Stomach (tissue), 9 donors: ENCODE results near the gene IL9R. TPM values are rescaled to one million over a fixed set of nuclear protein-coding genes. Genes with fewer than 3 reads are reported as not detected.
"Not testable (repeated sequence)": the region's sequence is repeated elsewhere in the genome, so short reads cannot be mapped to it uniquely, and the experiment has no call there.

Source experiments
- DNase-seq, 2 donors: peaks; one replicate each; pipeline versions ENCODE4 v3.0.0 to v3.0.0-alpha.2; 2013 to 2019
- H3K27ac ChIP-seq, 5 donors: fragments of 200-600 bp in 4 of 5; sonication (generic) in 4 of 5; one replicate each; pipeline ENCODE4 v1.5.1; 2013 to 2019; ENCODE audit warnings: mild to moderate bottlenecking in 1 of 5, moderate library complexity in 1 of 5
- H3K27me3 ChIP-seq, 3 donors: fragments of 200-600 bp; sonication (generic); one replicate each; pipeline ENCODE4 v1.5.1; 2017 to 2019; ENCODE audit warnings: mixed run types in 1 of 3
- H3K36me3 ChIP-seq, 4 donors: fragments of 200-600 bp; sonication (generic); 1 replicate in 3 of 4; 2 replicates in 1 of 4; pipeline ENCODE4 v1.5.1; 2016 to 2019
- H3K4me1 ChIP-seq, 4 donors: fragments of 200-600 bp; sonication (generic); one replicate each; pipeline ENCODE4 v1.5.1; 2016 to 2019
- H3K4me3 ChIP-seq, 4 donors: fragments of 200-600 bp; sonication (generic) in 3 of 4; one replicate each; pipeline ENCODE4 v1.5.1; 2016 to 2019; ENCODE audit warnings: mild to moderate bottlenecking in 1 of 4
- H3K9me3 ChIP-seq, 4 donors: fragments of 200-600 bp; sonication (generic); one replicate each; pipeline ENCODE4 v1.5.1; 2016 to 2019
- EP300 ChIP-seq: sonication (generic); formaldehyde crosslinking; IDR thresholded peaks from one replicate; pipeline ENCODE4 v1.6.1; 2017; ENCODE audit warnings: antibody characterized with exemption
- POLR2A ChIP-seq, 4 donors: fragments of 450-650 bp; IDR thresholded peaks; one replicate each; pipeline ENCODE4 v1.6.1; 2016; ENCODE audit warnings: antibody characterized with exemption in 4 of 4, control low read depth in 2 of 4, mild to moderate bottlenecking in 1 of 4, moderate library complexity in 1 of 4
- POLR2AphosphoS5 ChIP-seq, 3 donors: sonication (generic); formaldehyde crosslinking; IDR thresholded peaks; one replicate each; pipeline ENCODE4 v1.6.1; 2016; ENCODE audit warnings: antibody characterized with exemption in 3 of 3
- WGBS, 5 donors: extraction: QIAGEN DNeasy Blood & Tissue Kit in 3 of 5; methylation state at CpG; one replicate each; pipeline versions ENCODE4 v1.1.5 to v1.1.7; 2013 to 2018; 5-methylcytosine and 5-hydroxymethylcytosine counted together
- intact Hi-C: fragments of 100-400 bp; cut with DNase I; formaldehyde crosslinking; loops from one replicate; pipeline ENCODE4 v1.15.1; 2023; ENCODE audit warnings: low total_unique reads
- polyA plus RNA-seq, 3 donors: library from polyadenylated mRNA; stranded (reverse); fragments of 200-250 nt; gene quantifications; one replicate each; pipeline ENCODE4 v1.2.3, GENCODE V29; 2013
- total RNA-seq, 5 donors: library from RNA; depleted of rRNA; stranded (reverse); fragments of >200 nt; gene quantifications; one replicate each; pipeline versions ENCODE4 v1.1.0 to v1.2.3, GENCODE V29; 2014 to 2016
- TF ChIP-seq, protein P1 (sequence below), 7 experiments: fragments of 450-650 bp in 4 of 7; fragments of 200-600 bp in 3 of 7; sonication (generic) in 3 of 7; IDR thresholded peaks; one replicate each; pipeline ENCODE4 v1.5.1; 2016 to 2019; ENCODE audit warnings: antibody characterized with exemption in 7 of 7, control low read depth in 2 of 7, mild to moderate bottlenecking in 1 of 7
- donor health status: healthy with polysubstance abuse.
- donor health status: Bipolar disorder and iron deficiency.
- donor health status: healthy.

IL9R gene
- total and polyA plus RNA-seq, 8 donors, result 0.25 to 9.8 (median 0.52) TPM; not detected in 2

DNA sequence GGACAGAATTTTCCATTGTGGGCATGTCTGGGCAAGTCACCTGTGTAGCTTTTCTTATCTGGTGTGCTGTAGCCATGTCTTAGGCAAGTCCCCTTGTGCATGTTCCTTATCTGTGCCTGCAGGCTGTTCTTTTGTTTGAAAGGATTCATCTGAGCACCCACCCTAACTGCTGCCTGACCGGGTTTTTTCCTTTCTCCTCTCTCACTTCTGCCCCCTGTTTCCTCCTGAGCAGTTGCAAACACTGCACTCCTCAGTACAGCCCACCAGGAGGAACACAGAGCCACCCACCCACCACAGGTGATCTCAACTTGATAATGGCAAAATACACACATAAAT lies 29.2 kb upstream of the IL9R start:
- H3K27ac ChIP-seq, result no peak overlapping the region
- no peak overlapping the region for H3K4me3 ChIP-seq
- H3K27me3 ChIP-seq, result no peaks in the 10 kb centered on the region
- H3K9me3 ChIP-seq, result peaks cover 0 to 36% (median 22%) of the 10 kb centered on the region in 4 donors
- no peak for TF ChIP-seq EP300
- TF ChIP-seq POLR2A (IDR thresholded peaks at IDR 0.05), result no peak
- TF ChIP-seq, protein P1, sequence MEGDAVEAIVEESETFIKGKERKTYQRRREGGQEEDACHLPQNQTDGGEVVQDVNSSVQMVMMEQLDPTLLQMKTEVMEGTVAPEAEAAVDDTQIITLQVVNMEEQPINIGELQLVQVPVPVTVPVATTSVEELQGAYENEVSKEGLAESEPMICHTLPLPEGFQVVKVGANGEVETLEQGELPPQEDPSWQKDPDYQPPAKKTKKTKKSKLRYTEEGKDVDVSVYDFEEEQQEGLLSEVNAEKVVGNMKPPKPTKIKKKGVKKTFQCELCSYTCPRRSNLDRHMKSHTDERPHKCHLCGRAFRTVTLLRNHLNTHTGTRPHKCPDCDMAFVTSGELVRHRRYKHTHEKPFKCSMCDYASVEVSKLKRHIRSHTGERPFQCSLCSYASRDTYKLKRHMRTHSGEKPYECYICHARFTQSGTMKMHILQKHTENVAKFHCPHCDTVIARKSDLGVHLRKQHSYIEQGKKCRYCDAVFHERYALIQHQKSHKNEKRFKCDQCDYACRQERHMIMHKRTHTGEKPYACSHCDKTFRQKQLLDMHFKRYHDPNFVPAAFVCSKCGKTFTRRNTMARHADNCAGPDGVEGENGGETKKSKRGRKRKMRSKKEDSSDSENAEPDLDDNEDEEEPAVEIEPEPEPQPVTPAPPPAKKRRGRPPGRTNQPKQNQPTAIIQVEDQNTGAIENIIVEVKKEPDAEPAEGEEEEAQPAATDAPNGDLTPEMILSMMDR (IDR thresholded peaks at IDR 0.05), result no peak
- no peak for TF ChIP-seq POLR2AphosphoS5 (IDR thresholded peaks at IDR 0.05)
- H3K4me1 ChIP-seq, result no peaks in the 10 kb centered on the region
- WGBS, 5 donors, result 33 to 56% (median 39%) methylated on average over 1 of the region's 1 CpG
- DNase-seq, result no peak
- intact Hi-C loops, result no loop called here
- H3K36me3 ChIP-seq, result no peaks in the 10 kb centered on the region

DNA sequence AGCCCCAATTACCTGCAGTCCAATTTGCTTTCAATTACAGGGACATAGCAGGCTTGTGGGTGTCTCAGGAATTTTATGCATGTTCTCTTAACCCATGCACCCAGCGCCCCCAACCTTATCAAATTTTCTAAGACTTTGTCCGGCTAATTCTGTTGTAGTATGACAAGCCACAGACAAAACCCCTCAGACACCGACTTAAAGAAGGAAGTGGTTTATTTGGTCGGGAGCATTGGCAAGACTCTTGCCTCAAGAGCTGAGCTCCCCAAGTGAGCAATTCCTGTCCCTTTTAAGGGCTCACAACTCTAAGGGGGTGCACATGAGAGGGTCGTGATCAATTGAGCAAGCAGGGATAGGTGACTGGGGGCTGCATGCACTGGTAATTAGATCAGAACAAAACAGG lies 28.7 kb upstream of the IL9R start:
- Histone ChIP-seq H3K4me1 (no peaks in the 10 kb centered on the region), H3K4me3 (no peak overlapping the region), H3K9me3 (peaks cover 0 to 31% (median 18%) of the 10 kb centered on the region in 4 donors), H3K36me3 (no peaks in the 10 kb centered on the region), H3K27me3 (no peaks in the 10 kb centered on the region), H3K27ac (no peak overlapping the region)
- intact Hi-C loops, result no loop called here
- no peak for TF ChIP-seq EP300
- TF ChIP-seq, protein P1 (IDR thresholded peaks at IDR 0.05), result no peak
- TF ChIP-seq POLR2A (IDR thresholded peaks at IDR 0.05), result no peak
- no peak for TF ChIP-seq POLR2AphosphoS5 (IDR thresholded peaks at IDR 0.05)
- DNase-seq, result no peak
- 35 to 43% (median 39%) methylated on average over 5 of the region's 5 CpGs for WGBS, 5 donors

DNA sequence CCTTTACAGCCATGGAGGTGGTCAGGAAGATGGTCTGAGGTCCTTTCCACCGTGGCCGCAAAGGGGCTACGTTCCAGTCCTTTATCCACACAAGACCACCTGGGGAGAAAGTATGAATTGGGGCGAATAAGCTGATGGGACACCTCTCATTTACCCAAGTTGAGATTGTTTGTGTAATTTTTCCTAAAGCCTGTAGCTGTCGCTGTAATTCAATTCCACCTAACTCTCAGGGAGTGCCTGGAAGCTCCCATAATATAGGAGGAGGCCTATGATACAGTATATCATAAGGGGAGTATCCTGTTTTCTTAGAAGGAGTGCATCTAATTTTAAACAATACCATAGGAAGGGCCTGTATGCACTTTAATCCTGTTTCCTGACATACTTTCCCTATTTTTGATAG lies 25.8 kb upstream of the IL9R start:
- H3K9me3 ChIP-seq, result peaks cover 0 to 16% (median 12%) of the 10 kb centered on the region in 4 donors
- H3K4me3 ChIP-seq, DNase-seq, H3K27me3 ChIP-seq, H3K27ac ChIP-seq, intact Hi-C loops, H3K36me3 ChIP-seq, H3K4me1 ChIP-seq: not testable (repeated sequence)
- 63 to 72% (median 67%) methylated on average over 5 of the region's 5 CpGs for WGBS, 5 donors

DNA sequence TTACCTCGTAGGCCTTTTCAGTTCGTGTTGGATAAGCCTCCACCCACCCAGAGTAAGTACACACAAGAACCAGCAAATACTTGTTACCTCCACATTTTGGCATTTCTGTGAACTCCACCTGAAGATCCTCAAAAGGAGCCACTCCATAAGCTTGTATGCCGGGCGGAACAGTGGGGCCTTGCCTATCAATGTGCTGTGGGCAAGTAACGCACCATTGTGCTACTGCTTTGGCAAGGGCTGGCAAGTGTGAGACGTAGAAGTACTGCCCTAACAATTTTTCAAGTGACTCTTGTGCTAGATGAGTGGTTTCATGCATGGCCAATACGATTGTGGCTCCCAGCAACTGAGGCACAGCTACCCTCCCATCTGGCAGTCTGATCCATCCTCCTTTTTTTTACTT lies 25.3 kb upstream of the IL9R start:
- intact Hi-C loops, H3K4me1 ChIP-seq, H3K36me3 ChIP-seq, DNase-seq, H3K27ac ChIP-seq, H3K4me3 ChIP-seq, H3K27me3 ChIP-seq: not testable (repeated sequence)
- peaks cover 0 to 13% (median 12%) of the 10 kb centered on the region in 4 donors for H3K9me3 ChIP-seq
- WGBS, 5 donors, result 67 to 79% (median 78%) methylated on average over 6 to 7 of the region's 7 CpGs

DNA sequence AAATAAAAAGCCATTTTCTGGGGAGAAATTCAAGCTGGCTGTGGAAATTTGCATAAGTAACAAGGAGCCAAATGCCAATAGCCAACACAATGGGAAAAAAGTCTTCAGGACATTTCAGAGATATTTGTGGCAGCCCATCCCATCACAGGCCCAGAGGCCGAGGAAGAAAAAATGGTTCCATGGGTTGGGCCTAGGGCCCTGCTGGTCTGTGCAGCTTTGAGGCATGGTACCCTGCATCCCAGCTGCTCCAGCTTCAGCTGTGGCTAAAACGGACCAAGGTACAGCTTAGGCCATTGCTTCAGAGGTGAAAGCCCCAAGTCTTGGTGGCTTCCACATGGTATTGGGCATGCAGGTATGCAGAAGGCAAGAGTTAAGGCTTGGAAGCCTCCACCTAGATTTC lies 14.2 kb upstream of the IL9R start:
- no peaks in the 10 kb centered on the region for H3K36me3 ChIP-seq
- no peak for DNase-seq
- no peaks in the 10 kb centered on the region for H3K27me3 ChIP-seq
- peaks cover 3 to 26% (median 21%) of the 10 kb centered on the region in 4 donors for H3K9me3 ChIP-seq
- intact Hi-C loops, result no loop called here
- WGBS, 5 donors, result 65 to 77% (median 73%) methylated on average over 2 of the region's 2 CpGs
- TF ChIP-seq EP300, result no peak
- no peak for TF ChIP-seq POLR2AphosphoS5 (IDR thresholded peaks at IDR 0.05)
- no peak for TF ChIP-seq POLR2A (IDR thresholded peaks at IDR 0.05)
- TF ChIP-seq, protein P1 (IDR thresholded peaks at IDR 0.05), result no peak
- H3K4me3 ChIP-seq, result no peak overlapping the region
- H3K27ac ChIP-seq, result no peak overlapping the region
- H3K4me1 ChIP-seq, result no peaks in the 10 kb centered on the region
